OCI-LY1 (cell line): Measurements from ENCODE around the gene SLC19A1.

ENCODE experiments used
- EZH2 ChIP-seq: fragments of 200-600 bp; sonication (generic), shearing (Covaris generic); IDR thresholded peaks from 2 replicates; pipeline ENCODE4 v1.8.0; 2017; ENCODE audit warnings: borderline replicate concordance, mixed run types, mild to moderate bottlenecking, antibody characterized with exemption, low read length, moderate library complexity, mixed read lengths
- TF ChIP-seq, protein P1 (sequence below): fragments of 200-600 bp; sonication (generic), shearing (Covaris generic); IDR thresholded peaks from 2 replicates; pipeline ENCODE4 v1.5.1; 2017; ENCODE audit warnings: mild to moderate bottlenecking, antibody characterized with exemption, low read length, moderate library complexity, mixed read lengths

DNA sequence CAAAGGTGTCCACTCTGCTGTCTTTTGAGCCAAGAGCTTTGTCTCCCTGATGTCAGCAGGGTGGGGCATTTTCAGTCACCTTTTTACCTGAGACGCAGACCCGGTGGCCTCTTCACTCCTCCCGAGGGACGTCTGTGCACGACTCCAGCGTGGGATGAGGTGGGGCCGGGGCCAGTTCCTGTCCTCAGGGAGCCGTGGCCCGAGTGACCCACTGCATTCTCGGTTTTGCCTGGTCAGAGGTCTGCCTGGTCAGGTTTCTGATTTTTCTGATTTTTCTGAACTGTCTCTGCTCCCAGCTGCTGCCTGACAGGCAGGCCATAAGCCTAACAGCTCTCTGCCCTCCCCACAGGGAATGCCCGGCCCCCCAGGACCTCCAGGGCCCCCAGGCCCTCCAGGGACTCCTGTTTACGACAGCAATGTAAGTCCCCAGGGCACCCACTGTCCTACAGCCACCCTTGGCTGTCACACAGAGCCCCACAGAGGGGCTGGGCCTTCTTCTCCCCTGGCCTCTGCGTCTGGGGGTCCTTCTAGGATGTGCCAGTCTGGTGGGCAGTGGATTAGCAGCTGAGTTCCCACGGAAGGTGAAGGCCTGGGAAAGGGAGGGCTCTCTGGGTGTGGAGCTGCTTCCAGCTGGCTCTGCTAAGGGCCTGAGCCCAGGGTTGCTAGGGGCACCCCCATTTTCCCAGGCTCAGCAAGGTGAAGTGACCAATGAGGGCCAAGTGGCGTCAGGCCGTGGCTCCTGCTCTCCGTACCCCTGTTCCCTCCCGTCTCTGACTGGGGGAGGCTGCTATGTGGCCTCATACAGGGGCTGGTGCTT lies 45.9 kb downstream of the SLC19A1 start:
- no peak for TF ChIP-seq EZH2
- TF ChIP-seq, protein P1, sequence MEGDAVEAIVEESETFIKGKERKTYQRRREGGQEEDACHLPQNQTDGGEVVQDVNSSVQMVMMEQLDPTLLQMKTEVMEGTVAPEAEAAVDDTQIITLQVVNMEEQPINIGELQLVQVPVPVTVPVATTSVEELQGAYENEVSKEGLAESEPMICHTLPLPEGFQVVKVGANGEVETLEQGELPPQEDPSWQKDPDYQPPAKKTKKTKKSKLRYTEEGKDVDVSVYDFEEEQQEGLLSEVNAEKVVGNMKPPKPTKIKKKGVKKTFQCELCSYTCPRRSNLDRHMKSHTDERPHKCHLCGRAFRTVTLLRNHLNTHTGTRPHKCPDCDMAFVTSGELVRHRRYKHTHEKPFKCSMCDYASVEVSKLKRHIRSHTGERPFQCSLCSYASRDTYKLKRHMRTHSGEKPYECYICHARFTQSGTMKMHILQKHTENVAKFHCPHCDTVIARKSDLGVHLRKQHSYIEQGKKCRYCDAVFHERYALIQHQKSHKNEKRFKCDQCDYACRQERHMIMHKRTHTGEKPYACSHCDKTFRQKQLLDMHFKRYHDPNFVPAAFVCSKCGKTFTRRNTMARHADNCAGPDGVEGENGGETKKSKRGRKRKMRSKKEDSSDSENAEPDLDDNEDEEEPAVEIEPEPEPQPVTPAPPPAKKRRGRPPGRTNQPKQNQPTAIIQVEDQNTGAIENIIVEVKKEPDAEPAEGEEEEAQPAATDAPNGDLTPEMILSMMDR, result no peak
